Fibroblast of the conjunctiva (primary cell): Measurements from ENCODE around the gene METRN.

ENCODE experiments used
- DNase-seq: peaks from one replicate; pipeline ENCODE4 v3.0.0-alpha.2; 2010; ENCODE audit warnings: low read depth

METRN gene

DNA sequence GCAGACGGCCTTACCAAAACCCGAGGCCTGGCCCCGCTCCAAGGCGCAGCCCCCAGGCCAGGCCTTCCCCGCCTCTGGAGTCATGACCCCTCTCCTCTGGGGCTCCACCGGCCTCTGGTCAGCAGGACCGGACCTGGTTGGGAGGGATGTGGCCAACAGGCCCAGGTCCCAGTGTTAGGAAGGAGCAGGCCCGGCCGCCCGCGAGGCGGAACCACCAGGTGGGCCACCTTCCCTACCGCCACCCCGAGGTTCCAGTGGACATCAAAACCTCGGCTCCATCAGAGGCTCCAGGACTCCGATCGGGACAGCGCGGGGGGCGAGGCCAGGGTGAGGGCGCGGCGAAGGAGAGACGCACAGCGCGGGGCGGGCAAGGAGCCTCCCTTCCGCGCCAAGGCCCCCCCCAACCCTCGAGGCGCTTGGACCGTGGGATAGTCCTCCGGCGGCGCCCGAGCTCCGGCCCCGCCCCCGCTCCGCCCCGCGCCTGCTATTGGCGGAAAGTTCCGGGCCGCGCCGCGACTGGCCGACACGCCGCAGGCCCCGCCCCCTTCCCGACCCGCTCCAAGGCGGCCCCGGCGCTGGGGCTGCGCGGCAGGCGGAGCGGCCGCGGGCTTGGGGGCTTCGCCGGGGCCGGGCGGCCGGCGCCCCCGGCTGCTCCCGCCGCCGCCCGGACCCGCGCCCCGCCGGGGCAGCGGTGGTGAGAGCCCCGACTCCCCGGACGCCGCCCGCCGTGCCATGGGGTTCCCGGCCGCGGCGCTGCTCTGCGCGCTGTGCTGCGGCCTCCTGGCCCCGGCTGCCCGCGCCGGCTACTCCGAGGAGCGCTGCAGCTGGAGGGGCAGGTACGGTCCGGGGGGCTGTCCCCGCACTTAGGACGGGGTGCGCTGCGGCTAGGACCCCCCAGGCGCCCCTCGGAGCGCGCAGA lies at the start of gene METRN:
TSS of gene METRN (plus strand) at position 561 of the 919 bp plus-strand sequence. CDS start at position 733, 172 bp downstream.
- peak; percentile 48 for DNase-seq

DNA sequence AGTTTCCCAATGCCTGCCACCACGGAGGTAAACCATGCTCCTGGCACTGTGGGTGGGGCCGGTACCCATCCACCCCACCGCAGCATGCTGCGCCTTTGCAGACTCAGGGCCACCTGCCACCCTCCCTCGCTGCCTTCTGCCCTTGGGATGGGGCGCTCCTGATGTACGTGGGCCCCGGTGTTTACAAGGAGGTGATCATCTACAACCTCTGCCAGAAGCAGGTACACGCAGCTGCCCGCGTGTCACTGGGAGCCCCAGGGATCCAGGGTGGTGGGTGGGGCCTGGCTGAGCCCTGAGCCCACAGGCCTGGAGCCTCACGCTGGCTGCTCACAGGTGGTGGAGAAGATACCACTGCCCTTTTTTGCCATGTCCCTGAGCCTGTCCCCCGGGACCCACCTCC lies 48.3 kb upstream of the METRN start:
- no peak for DNase-seq

DNA sequence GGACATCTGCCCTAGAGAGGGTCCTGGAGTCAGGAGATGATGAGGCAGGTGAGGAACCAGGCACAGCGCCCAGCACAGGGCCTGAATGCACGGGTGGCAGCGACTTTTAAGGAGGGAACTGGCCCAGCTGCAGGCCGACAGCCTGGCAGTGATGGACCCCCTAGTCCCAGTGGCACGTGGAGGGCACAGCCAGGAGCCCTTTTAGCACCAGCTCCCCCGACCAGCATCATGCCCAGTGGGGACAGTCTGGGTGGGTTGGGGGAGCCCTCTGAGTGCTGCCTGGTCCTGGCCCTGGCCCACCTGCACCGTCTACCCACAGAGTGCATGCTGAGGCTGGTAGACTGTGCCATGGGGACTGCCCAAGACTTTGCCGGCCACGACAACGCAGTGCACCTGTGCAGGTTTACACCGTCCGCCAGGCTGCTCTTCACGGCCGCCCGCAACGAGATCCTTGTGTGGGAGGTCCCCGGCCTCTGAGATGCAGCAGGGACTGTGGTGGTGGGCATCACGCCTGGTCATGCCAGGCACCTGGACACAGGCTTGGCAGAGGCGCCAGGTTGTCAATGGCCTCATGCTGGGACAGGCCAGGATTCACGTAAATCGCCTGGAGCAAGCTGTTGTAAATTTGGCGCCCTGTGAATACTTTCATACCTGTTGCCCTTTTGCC lies 47.7 kb upstream of the METRN start:
- DNase-seq, result no peak

DNA sequence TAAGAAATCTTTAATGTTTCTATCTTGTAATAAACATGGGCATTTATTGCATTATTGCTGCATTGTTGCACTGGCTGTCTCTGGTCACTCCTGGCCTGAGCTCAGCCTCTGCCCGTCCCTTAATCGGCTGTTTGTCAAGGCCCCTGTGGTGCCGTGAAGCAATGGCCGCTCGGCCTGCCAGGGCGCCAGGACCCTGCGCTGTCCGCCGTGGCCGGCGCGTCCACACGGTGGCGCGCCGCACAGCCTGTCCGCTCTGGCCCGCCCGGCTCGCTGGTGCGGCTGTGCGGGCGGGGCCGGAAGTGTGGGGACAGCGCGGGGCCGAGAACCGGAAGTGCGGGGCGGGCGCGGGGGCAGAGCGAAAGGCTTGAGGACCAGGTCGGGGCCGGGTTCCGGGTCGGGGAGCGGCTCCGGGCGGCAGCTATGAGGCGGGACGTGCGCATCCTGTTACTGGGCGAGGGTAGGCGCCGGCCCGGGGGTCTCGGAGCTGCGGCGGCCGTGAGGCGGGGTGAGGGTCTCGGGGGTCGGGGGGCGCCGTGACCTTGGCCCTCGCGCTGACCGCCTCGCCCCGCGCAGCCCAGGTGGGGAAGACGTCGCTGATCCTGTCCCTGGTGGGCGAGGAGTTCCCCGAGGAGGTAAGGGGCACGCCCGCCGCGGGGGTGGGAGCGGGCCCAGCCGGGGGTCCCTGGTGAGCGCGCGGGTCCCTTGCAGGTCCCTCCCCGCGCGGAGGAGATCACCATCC lies 47.0 kb upstream of the METRN start, which contains the start of gene RHOT2:
TSS of gene RHOT2 (plus strand) at position 353 of the 739 bp plus-strand sequence. CDS start at position 421, 68 bp downstream.
- peak; percentile 73 for DNase-seq

DNA sequence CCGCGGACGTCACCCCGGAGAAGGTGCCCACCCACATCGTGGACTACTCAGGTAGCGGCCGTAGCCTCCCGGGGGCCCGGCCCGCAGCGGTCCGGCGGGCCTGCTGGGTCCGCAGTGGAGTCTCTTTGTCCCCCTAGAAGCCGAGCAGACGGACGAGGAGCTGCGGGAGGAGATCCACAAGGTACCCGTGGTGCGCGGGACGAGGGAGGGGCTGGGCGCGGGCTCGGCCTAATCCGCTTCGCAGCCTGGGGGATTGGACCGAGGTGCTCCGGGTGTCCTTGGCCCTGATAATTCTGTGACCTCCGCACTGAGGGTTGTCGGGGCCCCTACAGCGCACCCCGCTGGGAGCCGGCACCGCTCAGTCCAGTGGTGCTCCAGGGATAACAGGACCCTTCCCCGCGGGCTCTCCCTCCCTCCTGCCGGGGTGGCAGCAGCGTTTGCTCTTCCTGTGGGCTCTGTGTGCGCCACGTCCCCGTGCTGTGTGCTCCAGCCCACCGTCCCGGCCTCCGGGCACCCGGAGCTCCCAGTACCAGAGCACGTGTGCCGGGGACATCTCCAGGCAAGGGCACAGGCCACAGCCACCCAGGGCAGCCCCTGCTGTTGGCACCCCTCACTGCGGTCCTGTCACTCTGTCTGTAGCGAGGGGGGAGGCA lies 46.3 kb upstream of the METRN start:
- no peak for DNase-seq

DNA sequence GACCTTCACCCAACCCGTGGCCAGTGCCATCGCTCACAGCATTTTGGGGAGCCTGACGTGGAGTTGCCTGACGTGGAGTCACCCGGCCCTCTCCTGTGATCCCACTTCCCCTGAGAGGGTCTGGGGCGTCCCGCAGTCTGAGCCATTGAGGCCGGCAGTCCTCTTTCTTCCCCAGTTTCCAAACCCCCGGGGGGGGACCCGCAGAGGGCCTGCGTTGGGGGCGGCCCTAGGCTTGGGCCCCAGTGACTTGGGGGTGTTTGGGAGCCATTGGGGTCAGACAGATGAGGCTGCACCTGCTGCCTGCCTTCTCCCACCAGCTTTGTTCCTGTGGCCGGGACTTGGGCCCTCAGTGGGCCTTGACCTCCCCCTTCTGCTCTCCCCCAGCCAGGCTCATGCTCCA lies 45.3 kb upstream of the METRN start:
- DNase-seq, result no peak

DNA sequence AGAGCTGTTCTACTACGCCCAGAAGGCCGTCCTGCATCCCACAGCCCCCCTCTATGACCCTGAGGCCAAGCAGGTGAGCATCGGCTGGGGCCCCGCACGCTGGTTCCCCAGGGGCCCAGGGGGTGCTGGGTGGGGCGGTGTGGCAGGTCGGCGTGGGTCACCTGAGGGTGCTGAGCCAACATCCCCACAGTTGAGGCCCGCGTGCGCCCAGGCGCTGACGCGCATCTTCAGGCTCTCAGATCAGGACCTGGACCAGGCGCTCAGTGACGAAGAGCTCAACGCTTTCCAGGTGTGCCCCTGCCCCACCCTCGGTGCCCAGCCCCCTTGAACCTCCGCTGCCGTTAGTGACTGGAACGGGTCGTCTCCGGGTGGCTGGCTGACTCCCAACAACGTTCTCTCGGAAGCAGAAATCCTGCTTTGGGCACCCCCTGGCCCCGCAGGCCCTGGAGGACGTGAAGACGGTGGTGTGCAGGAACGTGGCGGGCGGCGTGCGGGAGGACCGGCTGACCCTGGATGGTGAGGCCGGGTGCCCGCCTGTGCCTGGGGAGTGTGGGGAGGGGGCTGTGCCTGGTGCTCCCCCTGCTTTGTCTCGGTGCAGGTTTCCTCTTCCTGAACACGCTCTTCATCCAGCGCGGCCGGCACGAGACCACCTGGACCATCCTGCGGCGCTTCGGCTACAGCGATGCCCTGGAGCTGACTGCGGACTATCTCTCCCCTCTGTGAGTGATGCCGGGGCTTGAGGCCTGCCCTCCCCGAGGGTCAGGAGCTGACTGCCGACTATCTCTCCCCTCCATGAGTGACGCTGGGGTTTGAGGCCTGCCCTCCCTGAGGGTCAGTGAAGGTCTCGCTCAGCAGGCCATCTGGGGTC lies 44.2 kb upstream of the METRN start:
- DNase-seq, result no peak

DNA sequence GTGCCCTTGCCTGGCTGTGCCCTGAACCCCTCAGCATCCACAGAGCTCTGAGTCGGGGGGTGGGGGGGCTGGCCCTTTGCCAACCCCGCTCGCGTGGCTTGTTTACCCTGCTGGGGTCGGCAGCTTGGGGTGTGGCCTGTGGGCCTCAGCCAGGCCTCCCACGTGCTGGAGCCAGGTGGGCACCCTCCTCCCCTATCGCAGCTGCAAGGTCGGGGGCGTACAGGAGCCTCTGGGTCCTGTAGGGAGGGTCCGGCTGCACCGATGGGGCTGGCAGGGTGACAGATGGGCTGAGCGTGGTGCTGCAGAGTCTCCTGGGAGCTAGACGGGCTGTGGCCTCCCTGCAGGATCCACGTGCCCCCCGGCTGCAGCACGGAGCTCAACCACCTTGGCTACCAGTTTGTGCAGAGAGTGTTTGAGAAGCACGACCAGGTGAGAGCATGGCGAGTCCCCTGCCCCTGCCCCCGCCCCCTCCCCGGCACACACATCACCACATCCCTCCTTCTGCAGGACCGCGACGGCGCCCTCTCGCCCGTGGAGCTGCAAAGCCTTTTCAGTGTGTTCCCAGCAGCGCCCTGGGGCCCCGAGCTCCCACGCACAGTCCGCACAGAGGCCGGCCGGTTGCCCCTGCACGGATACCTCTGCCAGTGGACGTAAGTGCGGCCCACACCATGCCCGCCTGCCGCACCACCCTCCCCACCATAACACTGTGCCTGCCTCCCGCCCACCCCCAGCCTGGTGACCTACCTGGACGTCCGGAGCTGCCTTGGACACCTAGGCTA lies 43.4 kb upstream of the METRN start:
- DNase-seq, result no peak

DNA sequence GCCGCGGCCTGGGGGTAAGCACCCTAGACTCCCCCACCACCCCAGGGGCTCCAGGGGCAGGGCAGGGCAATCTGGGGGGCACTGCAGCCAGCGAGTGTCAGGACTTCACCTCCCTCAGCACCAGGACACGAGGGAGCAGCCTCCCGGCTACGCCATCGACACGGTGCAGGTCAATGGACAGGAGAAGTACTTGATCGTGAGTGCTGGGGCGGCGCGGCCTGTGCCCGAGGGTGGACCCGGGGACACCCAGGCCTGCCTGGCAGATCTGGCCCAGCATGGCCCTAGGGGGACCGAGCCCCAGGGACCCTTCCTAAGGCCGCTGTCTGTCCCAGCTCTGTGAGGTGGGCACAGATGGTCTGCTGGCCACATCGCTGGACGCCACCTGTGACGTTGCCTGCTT lies 42.5 kb upstream of the METRN start:
- DNase-seq, result no peak

DNA sequence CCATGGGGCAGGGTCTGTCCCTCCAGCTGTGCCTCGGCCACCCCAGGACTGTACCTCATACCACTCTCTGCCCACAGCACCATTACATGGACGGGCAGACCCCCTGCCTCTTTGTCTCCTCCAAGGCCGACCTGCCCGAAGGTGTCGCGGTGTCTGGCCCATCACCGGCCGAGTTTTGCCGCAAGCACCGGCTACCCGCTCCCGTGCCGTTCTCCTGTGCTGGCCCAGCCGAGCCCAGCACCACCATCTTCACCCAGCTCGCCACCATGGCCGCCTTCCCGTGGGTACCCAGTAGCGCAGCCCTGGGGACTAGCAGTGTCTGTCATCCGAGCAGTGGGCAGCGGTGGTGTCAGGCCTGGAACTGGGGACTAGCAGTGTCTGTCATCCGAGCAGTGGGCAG lies 42.1 kb upstream of the METRN start:
- DNase-seq, result no peak

DNA sequence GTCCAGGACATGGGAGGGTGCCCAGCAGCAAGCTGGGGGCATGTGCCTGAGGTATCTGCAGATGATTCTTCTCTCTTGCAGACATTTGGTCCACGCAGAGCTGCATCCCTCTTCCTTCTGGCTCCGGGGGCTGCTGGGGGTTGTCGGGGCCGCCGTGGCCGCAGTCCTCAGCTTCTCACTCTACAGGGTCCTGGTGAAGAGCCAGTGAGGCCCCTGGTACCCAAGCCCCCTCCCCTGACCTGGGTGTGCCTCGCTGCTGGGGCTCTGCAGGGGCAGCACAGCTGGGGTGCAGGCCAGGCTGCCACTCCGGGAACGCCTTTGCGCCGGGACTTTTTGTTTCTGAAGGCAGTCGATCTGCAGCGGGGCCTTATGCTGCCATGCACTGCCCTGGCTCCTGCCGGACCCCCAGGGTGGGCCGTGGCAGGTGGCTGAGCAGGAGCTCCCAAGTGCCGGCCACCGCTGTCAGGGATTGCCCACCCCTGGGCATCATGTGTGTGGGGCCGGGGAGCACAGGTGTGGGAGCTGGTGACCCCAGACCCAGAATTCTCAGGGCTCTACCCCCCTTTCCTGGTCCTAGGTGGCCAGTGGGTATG lies 41.4 kb upstream of the METRN start:
- DNase-seq, result no peak

DNA sequence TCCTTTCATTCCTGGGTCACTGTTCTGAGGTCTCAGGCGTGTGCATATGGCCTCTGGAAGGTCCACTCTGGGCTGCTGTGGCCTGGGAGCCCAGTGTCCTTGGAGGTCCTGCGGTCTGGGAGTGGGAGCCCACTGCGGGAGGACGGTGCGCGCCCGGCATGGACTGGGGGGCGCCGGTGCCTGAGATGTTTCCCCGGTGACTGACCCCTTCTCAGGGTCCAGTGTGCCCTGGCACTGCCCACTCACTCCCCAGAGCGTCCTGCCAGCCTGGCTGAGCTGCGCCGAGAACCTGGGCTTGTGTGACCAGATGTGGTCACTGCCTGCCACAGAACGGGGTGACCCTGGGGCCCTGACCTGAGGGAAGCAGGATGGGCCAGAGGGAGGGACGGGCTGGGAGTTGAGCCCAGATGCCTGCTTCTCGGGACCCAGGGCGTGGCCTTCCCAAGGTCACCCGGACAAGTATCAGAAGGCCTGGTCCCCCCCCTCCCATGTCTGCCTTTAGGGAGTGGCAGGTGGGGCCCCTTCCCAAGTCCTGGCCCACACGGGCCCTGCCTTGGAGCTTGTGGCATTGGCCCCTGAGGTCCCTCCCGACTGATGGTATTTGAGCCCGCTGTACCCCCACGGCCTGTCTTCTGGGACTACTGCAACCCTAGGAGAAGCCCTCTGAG lies 40.6 kb upstream of the METRN start:
- no peak for DNase-seq

DNA sequence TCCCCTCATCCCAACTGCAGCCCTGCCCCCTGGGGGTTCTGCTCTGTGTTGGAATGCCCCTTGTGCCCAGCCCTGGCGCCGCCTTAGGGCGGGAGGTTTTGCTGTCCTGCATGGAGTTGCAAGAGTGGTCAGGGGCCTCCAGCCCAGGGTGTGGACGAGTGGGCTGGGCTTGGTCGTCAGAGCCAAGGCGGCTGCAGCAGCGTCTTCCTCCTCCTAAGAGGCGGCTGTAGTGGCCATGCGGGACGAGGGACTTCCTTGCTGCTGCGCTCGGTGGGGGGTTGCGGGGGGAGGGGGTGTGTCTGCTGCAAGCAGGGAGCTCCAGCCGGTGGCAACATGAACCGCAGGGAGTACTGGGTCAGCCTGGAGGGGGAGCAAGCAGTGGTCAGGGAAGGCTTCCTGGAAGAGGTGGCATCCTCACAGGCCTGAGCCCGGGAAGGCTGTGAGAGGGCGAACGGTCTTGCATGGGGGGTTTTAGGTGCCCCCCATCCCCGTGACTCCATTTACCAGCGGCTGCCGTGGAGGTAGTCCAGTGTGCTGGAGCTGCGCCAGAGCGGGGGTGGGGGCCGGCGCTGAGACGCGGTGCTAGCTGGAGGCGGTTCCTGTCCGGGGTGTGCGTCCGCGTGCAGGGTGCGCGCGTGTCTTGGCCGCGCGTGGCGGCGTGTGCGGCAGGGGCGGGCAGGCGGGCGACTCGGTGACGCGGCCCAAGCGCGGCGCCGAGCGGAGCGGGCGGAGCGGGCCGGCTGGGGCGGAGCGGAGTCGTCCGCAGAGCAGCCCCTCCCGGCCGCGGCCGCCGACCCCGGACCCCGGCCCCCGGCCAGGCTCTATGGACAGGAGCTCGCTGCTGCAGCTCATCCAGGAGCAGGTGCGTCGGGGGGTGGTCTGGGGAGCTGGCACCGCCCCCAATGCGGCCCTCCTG lies 39.7 kb upstream of the METRN start, which contains the start of gene RHBDL1:
TSS of gene RHBDL1 (plus strand) at position 704 of the 916 bp plus-strand sequence. CDS start at position 824, 120 bp downstream.
- DNase-seq, result no peak

DNA sequence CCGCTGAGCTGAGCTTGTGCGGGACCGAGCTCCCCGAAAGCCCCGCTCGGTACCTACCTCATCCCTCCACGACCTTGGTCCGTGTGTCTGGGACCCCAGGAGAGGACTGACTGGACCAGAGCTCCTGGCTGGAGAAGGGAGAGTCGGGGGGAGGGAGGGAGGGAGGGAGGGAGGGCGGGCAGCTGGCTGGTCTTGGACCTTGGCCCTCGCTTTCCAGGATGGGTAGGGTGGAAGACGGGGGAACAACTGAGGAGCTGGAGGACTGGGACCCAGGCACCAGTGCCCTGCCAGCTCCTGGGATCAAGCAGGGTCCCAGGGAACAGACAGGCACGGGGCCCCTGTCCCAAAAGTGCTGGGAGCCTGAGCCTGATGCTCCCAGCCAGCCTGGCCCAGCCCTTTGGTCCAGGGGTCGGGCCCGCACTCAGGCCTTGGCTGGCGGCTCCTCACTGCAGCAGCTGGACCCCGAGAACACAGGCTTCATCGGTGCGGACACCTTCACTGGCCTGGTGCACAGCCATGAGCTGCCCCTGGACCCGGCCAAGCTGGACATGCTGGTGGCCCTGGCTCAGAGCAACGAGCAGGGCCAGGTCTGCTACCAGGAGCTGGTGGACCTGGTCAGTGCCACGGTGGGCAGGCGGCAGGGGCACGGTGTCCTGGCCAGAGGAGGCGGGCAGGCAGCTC lies 38.9 kb upstream of the METRN start:
- no peak for DNase-seq

DNA sequence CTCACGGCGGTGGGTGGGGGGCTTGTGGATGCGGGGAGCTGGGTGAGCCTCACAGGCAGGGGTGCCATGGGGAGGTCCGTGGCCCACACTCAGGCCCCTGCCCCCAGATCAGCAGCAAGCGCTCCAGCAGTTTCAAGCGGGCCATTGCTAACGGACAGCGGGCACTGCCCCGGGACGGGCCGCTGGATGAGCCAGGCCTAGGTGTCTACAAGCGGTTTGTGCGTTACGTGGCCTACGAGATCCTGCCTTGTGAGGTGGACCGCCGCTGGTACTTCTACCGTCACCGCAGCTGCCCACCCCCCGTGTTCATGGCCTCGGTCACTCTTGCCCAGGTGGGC lies 38.4 kb upstream of the METRN start:
- DNase-seq, result no peak

DNA sequence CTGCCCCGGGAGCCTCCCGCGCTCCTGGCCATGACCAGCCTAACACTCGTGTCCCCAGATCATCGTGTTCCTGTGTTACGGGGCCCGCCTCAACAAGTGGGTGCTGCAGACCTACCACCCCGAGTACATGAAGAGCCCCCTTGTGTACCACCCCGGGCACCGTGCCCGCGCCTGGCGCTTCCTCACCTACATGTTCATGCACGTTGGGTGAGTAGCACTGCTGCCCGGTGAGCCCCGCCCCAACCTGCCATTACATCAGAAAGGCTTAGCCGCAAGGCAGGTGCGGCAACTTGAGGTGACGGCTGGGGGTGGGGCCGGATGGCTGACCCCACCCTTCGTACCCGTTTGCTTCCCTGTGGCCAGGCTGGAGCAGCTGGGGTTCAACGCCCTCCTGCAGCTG lies 38.0 kb upstream of the METRN start:
- no peak for DNase-seq
